ENCODE measurements around the gene SSBP3. TPM values are rescaled to one million over a fixed set of nuclear protein-coding genes. Genes with fewer than 3 reads are reported as not detected.

SSBP3 gene
- total RNA-seq, 1 donor from 2014 or later, result 110 TPM

- DNase-seq (ENCODE audit: low spot score), result peak; percentile 23
Observed at GRCh38 chr1:54409156-54410142, 3.3 kb upstream of the SSBP3 start.

GRCh38 chr1:54408147-54409066, 2.2 kb upstream of the SSBP3 start:
- peak; percentile 22 for DNase-seq (ENCODE audit: low spot score)

GRCh38 chr1:54407404-54408146, 1.4 kb upstream of the SSBP3 start:
- DNase-seq (ENCODE audit: low spot score), result peak; percentile 85

DNA sequence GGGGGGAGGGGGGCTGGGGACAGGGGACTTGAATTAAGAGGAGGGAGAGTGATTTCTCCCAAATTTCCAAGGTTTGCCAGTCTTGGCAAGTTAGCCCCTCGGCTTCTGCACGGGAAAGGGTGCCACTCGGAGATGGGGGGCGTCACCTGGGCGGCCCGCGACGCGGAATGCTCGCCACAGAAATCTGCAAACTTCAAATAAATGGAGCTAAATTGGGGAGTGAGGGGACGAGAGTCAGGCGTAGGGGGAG, 885 bp upstream of the SSBP3 start:
- no peak for DNase-seq (ENCODE audit: low spot score)

- DNase-seq (ENCODE audit: low spot score), result no peak
Observed at GRCh38 chr1:54405898-54406293, 298 bp downstream of the SSBP3 start.

- DNase-seq (ENCODE audit: low spot score), result peak; percentile 28
Observed at GRCh38 chr1:54404939-54405897, 976 bp downstream of the SSBP3 start.

DNA sequence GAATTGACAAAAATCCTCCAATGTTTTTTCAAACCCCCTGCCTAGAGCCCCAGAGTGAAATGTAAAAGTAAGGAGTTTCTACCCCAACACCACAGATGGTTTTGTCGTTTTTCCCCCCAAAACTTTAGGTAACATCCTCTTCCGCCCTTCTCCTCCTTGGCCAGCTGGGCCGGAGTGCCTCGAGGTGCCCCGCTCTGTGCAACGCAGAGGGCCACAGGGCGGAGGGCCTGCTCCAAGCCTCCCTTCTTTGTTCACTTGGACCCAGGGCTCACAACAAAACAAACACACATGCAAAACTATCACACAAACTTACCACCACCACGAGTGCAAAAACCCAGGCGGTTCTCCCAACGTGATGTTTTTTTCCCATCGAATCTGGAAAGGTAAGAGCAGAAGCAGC, 1.9 kb downstream of the SSBP3 start:
- DNase-seq (ENCODE audit: low spot score), result no peak

GRCh38 chr1:54403808-54404261, 2.4 kb downstream of the SSBP3 start:
- DNase-seq (ENCODE audit: low spot score), result no peak

- DNase-seq (ENCODE audit: low spot score), result no peak
Observed at GRCh38 chr1:54403405-54403804, 2.8 kb downstream of the SSBP3 start.

GRCh38 chr1:54402896-54403295, 3.3 kb downstream of the SSBP3 start:
- no peak for DNase-seq (ENCODE audit: low spot score)

DNA sequence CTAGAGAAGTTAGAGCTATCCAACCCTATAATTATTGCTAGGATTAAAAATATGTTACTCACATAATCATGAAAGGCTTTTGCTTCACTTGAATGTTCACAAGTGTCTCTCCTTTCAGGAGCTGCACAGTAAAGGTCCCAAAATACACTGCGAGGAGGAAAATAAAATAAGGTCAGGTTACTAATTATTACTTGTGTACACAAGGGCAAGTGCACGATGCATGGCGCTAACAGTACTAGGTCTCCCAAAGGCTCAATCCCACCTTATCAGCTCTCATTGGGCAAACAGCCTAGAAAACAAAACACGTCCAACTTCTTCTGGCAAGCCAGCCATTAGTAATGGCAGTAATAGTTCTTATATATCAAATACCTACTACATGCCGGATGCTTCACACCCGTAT, 4.4 kb downstream of the SSBP3 start:
- DNase-seq (ENCODE audit: low spot score), result no peak

DNA sequence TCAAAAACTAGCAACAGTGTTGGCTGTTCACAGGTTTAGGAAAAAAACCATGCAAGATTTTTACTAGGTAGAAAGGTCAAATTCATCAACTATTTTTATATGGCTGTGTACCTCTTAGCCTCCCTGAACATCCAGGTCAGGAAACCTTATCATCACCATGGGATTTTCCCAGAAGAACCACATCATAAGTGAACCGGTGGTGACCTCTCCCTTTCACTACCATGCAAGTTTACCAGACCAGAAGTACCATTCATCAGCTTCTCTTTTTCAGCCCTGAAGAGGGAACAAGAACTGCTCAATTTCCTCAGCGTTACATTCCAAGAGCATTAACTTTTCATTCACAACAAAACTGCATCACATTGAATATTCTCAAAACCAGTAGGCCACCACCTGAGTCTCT, 5.9 kb downstream of the SSBP3 start:
- no peak for DNase-seq (ENCODE audit: low spot score)

- no peak for DNase-seq (ENCODE audit: low spot score)
Observed at GRCh38 chr1:54399765-54400164, 6.4 kb downstream of the SSBP3 start.

DNA sequence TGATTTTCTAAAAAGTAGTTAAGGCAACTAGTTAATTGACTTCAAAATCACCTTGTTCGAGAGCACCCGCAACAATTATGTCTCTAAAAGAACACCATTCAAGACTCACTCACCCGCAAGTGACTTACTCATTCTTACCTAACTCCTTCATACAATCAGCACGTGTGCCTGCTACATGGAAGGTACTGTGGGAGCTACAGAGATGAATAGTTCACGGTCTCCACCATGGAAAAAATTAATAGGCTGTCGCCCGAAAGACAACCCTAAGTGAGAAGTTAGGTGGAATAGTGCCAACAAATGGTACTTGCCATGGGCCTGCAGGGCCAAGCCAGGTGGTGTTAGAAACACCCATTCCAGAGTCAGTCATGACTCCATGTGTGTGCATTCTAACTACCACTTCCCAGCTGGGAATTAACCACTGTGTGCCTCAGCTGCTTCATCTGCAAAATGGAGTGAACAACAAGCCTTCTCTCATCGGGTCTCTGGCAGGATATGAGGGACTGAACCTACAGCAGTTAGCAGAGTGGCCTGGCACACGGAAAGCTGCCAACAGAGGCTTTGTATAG, 7.1 kb downstream of the SSBP3 start:
- no peak for DNase-seq (ENCODE audit: low spot score)

GRCh38 chr1:54397980-54398379, 8.2 kb downstream of the SSBP3 start:
- no peak for DNase-seq (ENCODE audit: low spot score)

GRCh38 chr1:54397090-54397591, 9.1 kb downstream of the SSBP3 start:
- DNase-seq (ENCODE audit: low spot score), result no peak

- no peak for DNase-seq (ENCODE audit: low spot score)
Observed at GRCh38 chr1:54396261-54396933, 9.8 kb downstream of the SSBP3 start.

DNA sequence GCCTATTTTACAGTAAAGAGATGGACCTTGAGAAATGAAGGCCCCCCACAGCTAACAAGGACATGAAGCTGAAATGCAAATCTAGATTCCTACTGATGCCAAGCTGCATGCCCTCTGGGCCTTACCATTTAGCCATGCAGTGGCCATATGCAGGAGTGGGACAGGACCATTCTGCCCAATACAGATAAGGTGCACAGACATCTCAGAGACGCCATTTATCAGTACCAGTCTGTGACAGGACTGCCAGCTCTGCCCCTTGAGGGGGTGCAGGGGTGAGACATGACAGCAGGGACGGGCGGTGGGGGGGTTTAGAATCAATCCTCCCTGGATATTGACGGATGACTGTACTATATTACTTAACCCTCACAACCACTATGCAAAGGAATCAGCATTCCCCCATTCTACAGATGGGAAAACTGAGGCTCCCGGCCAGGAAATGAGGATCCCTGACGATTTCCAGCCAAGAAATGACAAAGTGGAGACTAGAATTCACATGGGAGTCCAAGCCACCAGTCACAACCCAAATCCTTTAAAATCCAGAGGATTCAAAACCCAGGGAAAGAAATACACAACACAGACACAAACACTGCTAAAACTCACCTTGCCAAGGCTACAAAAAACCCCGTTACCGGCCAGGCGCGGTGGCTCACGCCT, 10.8 kb downstream of the SSBP3 start:
- no peak for DNase-seq (ENCODE audit: low spot score)

- DNase-seq (ENCODE audit: low spot score), result no peak
Observed at GRCh38 chr1:54394104-54394503, 12.1 kb downstream of the SSBP3 start.

Measured in mucosa of gallbladder (tissue), 1 donor.